ENCODE results near the gene MEST. TPM values are rescaled to one million over a fixed set of nuclear protein-coding genes. Genes with fewer than 3 reads are reported as not detected.

The MEST gene
- total RNA-seq (2022; extraction: Qiagen RNA extraction), result 31.0 to 40.3 TPM (median 36.3 TPM) in 5 replicates

GRCh38 chr7:130491841-130492522, at the start of gene MEST:
Gene MEST (plus strand): TSS chr7:130492085. CDS start chr7:130492314, 229 bp downstream.

Other genes with a start within 250 kb of the MEST start
- 0.08 to 0.30 TPM (median 0.16 TPM) in 3 of 5 replicates, not detected in the others for gene CPA2, start 225.2 kb upstream of the MEST start, total RNA-seq (2022; extraction: Qiagen RNA extraction)
- 3.1 to 8.4 TPM (median 4.1 TPM) in 5 replicates for gene CPA4, start 198.9 kb upstream of the MEST start, total RNA-seq (2022; extraction: Qiagen RNA extraction)
- not detected in 5 replicates for gene CPA5, start 147.3 kb upstream of the MEST start, total RNA-seq (2022; extraction: Qiagen RNA extraction)
- not detected in 5 replicates for gene CPA1, start 111.6 kb upstream of the MEST start, total RNA-seq (2022; extraction: Qiagen RNA extraction)
- 11.8 to 13.3 TPM (median 12.6 TPM) in 5 replicates for gene CEP41, start 51.1 kb upstream of the MEST start, total RNA-seq (2022; extraction: Qiagen RNA extraction)
- gene COPG2, start 176.7 kb downstream of the MEST start, total RNA-seq (2022; extraction: Qiagen RNA extraction), result 12.1 to 17.4 TPM (median 13.9 TPM) in 5 replicates
- gene TSGA13, start 194.5 kb downstream of the MEST start, total RNA-seq (2022; extraction: Qiagen RNA extraction), result not detected in 5 replicates
- 0.03 to 0.07 TPM (median 0.05 TPM) in 4 of 5 replicates, not detected in the other for gene KLF14, start 242.1 kb downstream of the MEST start, total RNA-seq (2022; extraction: Qiagen RNA extraction)